ENCODE data around the gene SLC35F3.
"Not testable (repeated sequence)": the region's sequence is repeated elsewhere in the genome, so short reads cannot be mapped to it uniquely, and the experiment has no call there.

The SLC35F3 gene

GRCh38 chr1:233904633-233905415 is at the start of gene SLC35F3:
Gene SLC35F3 (plus strand): TSS chr1:233904676.
- no peak for DNase-seq

DNA sequence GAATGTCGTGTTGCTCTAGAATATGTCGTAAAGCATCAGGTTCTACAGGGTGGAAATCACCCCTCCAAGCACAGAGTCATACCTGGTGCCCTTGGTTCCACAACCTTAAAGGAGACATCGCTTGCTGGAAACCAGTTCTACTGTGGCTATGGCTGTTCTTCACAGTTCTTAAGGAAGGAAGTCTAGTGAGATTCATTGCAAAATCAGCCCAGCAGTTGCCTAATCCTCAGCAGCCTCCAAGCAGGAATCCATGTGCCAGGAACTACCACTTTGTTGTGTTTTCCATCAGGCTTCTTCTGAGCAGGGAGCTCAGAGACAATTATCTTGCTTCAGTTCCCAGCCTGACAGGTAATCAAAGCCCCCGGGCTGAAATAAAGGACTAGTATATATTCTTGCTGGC is 45.0 kb upstream of the SLC35F3 start:
- DNase-seq: no peak

GRCh38 chr1:233863901-233864545 is 40.5 kb upstream of the SLC35F3 start:
- no peak for DNase-seq

DNA sequence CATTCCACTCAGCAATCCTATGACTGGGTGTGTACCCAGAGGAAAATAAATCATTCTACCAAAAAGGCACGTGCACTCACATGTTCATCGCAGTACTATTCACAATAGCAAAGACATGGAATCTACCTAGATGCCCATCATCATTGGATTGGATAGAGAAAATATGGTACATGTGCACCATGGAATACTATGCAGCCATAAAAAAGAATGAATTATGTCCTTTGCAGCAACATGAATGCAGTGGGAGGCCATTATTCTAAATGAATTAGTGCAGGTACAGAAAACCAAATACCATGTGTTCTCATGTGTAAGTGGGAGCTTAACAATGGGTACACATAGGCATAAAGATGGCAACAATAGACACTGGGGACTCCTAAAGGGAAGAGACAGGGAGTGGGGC is 39.9 kb upstream of the SLC35F3 start:
- no peak for DNase-seq

DNA sequence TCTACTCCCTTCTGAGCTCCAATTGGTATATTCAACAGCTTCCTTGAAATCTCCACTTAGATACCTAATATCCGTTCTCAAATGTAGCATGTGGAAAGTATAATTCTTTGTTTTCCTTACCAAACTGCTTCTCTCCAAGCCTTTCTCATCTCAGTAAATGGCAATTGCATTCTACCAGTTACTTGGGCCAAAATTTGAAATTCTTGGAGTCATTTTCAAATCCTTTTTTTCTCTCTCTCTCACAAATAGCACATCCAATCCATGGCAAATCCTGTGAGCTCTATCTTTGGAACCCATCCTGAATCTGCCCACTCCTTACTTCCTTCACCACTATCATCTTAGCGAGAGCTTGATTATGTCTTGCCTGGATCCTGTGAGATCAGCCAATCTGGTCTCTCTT is 39.3 kb upstream of the SLC35F3 start:
- no peak for DNase-seq

DNA sequence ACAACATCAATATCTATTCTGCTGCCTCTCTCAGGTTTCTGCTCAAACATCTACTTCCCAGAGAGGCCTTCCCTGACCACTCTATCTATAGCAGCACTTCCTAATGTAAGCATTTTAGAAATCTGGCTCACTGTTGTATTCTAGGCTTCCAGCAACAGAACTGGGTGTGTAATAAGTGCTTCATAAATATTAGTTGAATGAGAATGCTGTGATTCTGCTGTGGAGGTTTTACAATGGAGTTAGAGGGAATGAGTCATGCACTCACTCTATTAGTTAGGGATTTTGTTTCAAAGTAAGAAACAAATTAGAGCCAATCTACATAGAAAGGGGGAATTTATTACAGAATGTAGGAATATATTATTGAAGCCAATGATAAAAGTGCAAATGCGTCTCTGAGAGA is 38.6 kb upstream of the SLC35F3 start:
- no peak for DNase-seq

- no peak for DNase-seq
Observed at GRCh38 chr1:233867028-233867427, 37.4 kb upstream of the SLC35F3 start.

DNA sequence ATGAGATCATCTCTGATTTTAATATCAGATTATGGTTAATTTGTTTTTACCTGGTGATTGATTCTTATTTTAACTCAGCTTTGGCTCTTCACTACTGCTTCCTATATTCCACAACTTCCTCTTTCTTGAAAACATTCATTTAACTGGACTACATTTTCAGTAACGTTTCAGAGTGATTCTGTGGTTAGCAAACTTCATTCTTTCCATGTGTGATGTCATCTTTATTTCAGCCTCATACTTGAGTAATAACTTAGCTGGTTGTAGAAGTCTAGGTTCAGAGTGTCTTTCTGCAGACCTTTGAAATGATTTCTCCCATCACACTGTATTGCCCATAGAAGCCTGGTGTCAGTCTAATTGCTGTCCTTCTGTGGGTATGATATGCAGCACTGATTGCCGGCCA is 36.0 kb upstream of the SLC35F3 start:
- no peak for DNase-seq

- no peak for DNase-seq
Observed at GRCh38 chr1:233869680-233870079, 34.8 kb upstream of the SLC35F3 start.

- no peak for DNase-seq
Observed at GRCh38 chr1:233873666-233874065, 30.8 kb upstream of the SLC35F3 start.

- no peak for DNase-seq
Observed at GRCh38 chr1:233879841-233880240, 24.6 kb upstream of the SLC35F3 start.

DNA sequence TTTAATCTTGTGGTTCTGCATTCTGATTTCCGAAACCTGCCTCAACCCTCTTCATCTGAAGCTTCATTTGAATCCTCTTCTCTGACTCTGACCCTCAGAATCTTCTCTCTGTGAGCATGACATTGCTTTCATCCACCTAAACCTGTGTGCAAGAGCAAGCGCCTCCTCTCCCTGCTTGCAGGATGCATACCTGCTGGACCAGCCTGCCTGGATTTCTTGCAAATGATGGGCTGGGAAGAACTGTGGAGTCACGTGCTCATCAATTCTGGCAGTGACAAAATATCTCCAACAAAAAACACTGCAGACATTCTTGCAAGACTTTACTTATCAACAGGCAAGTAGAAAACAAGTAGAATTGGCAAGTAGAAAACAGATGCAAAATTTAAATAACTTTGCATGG is 20.8 kb upstream of the SLC35F3 start:
- DNase-seq: no peak

DNA sequence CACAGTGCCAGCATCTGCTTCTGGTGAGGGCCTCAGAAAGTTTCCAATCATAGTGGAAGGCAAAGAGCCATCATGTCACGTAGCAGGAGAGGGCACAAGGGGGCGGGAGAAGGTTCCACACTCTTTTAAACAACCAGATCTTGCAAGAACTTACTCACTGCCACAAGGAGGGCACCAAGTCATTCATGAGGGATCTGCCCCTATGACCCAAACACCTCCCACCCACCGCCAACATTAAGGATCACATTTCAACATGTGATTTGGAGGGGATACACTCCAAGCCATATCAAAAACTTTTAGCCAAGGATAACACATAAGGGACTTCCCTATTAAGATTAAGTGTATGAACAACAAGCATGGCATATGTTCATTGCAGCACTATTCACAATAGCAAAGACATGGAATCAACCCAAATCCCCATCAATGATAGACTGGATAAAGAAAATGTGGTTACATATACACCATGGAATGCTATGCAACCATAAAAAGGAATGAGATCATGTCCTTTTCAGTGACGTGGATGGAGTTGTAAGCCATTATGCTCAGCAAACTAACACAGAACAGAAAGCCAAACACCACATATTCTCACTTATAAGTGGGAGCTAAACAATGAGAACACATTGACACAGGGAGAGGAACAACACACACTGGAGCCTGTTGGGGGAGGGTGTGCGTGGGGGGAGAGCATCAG is 19.9 kb upstream of the SLC35F3 start:
- no peak for DNase-seq

DNA sequence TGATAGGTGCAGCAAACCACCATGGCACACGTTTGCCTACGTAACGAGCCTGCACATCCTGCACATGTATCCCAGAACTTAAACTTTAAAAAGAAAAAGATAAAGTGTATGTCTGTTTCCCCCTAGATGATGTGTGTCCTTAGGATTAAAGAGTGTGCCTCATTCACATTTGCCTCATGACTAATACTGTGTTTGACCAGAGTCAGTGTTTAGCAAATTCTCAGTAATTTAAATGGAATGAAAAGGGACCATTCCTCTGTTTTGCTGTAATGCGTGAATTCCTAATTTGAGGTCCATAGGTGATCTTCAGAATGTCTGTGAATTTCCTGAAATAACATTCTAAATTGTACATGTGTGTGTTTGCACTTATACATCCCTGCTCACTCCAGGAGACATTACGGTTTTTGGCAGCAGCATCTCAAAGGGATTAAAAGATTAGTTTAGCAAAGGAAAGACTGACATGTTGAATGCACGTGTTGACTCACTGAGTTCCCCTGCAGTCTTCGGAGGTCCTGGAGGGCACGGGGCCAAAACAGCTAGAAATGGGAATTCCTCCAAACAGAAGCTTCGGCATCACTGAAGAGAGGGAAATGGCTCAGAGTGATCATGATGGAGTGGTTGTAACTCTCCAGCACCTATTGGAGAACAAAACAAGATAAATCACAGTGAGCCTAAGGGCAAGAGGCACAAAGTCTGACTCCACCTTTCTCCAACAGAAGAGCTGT is 19.1 kb upstream of the SLC35F3 start:
- no peak for DNase-seq

DNA sequence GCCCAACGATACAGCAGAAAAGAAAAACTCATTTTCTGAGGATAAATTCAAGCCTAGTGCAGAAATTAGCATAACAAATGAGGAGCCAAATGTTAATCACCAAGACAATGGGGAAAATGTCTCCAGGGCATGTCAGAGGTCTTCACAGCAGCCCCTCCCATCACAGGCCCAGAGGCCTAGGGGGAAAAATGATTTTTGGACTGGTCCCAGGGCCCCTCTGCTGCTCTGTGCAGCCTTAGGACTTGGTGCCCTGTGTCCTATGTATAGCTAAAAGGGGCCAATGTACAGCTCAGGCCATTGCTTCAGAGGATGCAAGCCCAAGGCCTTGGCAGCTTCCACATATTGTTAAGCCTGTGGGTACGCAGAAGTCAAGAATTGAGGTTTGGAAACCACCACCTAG is 13.3 kb upstream of the SLC35F3 start:
- not testable (repeated sequence) for DNase-seq

DNA sequence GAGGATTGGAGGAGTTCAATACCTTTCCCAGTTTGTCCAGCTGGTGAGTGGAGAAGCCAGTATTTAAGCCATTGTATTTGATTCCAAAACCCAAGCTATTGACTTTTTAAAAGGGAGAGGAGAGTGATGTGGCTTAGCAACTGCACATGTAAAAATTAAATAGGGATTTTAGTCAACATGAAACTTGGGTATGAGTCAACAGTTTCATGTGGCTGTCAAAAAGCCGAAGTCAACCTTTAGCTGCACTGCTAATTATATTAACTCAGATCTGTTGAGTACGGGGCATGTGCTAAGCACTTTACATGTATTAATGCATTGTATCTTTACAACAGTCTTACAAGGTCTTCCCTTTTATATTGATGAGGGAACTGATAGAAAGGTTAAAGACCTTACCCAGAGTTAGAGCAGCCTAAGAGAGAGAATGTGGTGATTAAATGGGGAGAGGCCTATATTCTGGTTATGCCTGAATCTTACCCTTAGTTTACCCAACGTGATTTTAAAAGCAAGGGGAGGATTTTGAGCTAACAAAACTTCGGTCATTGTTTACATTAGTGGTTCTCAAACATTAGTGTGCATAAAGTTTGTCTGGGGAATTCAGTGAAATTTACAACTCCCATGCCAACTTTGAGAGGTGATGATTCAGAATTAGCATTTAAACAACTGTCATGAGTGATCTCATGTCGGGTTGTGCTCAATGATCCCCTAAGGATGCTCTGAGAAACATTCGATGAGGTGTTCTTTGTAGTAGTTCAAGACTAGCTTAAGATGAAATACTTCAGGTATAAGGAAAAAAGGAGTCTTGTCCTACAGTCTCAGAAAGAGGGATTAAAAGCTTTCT is 6.9 kb upstream of the SLC35F3 start:
- DNase-seq: no peak

GRCh38 chr1:233901495-233901894 is 3.0 kb upstream of the SLC35F3 start:
- no peak for DNase-seq

DNA sequence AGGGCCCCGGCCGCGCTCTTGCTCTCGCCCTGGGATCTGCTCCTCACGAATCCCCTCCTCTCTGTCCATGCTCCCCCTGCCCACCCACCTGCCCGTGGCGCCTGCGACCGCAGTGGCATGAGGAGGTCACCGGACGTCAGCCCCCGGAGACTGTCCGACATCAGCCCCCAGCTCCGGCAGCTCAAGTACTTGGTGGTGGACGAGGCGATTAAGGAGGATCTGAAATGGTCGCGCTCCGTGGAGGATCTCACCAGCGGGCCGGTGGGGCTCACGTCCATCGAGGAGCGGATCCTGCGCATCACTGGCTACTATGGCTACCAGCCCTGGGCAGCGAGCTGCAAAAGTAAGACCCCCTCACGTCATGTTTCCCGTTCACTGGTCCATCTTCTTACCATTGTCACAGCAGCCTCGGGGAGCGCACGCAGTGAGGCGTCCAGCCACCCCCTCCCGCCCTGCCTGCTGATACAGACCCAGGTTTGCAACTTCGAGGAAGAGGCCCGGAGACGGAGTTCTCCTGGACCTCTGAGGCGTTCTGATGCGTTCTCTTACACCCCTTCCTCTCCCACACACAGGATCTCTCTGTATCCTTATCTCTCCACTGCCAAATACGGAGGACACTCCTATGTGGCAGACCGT is 1.1 kb downstream of the SLC35F3 start:
- DNase-seq: no peak

DNA sequence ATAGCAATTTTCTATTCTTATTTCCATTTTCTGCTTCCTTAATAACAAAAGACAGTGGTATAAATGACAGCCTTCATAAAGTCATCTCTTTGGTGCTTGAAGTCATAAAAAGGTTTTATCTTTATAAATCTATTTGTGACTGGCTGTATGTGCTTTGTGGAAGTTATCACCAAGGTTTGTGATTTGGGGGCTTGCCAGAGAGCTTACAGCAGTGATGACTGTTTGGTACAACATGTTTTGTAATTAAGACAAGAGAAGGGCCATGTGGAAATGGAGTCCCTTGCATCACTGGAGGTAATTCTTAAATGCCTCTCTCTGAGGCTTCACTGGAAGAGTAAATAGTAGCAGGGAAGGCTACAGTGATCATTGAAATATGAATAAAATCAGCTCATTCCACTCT is 2.7 kb downstream of the SLC35F3 start:
- no peak for DNase-seq

DNA sequence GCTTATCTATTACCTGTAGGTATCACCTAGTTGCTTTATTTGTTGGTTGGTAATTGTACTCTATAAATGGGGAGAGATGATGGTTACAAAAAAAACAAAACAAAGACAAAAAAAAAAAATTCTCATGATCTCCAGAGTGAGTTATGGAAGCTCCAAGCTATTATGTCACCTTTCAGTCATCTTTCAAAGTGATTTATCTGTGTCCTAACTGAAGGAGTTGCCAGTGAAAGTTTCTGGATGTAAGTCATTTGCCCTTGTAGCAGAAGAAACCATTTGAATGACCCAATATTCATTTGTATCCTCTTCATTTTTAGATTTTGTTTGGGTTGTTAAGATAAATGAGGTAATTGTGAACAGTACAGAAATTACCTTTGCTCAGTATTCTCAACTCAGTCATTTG is 3.6 kb downstream of the SLC35F3 start:
- DNase-seq: no peak

DNA sequence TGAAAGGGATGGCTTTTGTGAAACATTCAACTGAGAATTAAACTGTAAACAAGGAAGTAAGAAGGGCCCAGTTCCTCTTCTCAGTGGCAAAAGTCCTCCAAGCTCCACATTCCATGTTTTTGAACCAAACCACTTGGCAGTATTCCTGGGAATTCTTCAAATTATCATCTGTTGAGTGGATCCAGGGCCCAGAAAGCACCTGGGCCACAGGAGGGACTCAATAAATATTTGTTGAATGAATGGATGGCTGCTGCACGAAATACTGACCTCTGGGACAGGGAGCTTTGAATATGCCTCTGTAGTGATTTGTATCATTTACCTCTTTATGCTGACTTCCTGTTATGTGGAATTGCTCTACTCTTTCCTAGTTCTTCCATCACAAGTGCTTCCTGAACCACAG is 4.7 kb downstream of the SLC35F3 start:
- no peak for DNase-seq

DNA sequence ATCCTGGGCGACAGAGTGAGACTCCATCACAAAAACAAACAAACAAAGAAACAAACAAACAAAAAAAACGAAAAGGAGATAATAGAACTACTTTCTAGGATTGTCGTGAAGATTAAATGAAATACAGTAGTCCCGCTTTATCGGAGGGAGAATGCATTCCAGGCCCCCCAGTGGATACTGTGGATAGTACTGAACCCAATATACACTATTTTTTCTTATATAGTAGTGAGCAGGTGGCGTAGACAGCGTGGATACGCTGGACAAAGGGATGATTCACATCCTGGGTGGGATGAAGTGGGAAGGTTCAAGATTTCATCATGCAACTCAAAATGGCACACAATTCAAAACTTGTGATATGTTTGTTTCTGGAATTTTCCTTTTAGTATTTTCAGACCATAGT is 8.0 kb downstream of the SLC35F3 start:
- DNase-seq: no peak

All from CD4-positive, alpha-beta T cell treated with Interleukin-10 for 1 hour (primary cell).